HEK293T (cell line): ENCODE results near the gene PLA2G4A.

Experiments
- CTCF ChIA-PET: fragments of 350-600 bp; formaldehyde crosslinking; extraction: SDS; loops from one replicate; lab custom pipeline; 2021; ENCODE audit warnings: antibody characterized with exemption, inconsistent platforms; lab: Yijun Ruan, JAX
- POLR2A ChIA-PET: fragments of 350-600 bp; formaldehyde crosslinking; extraction: SDS; loops from one replicate; lab custom pipeline; 2020; ENCODE audit warnings: antibody characterized with exemption, inconsistent platforms; lab: Yijun Ruan, JAX
- DNase-seq: peaks from one replicate; pipeline ENCODE4 v3.0.0; 2012; ENCODE audit warnings: mixed read lengths; ENCODE audit errors: extremely low spot score
- ARNT ChIP-seq: fragments of 450-650 bp; IDR thresholded peaks from 2 replicates; pipeline ENCODE4 v1.6.1; 2017; ENCODE audit warnings: mild to moderate bottlenecking
- BHLHE40 ChIP-seq: fragments of 450-650 bp; IDR thresholded peaks from 2 replicates; pipeline ENCODE4 v1.6.1; 2016; ENCODE audit warnings: mild to moderate bottlenecking, moderate library complexity, borderline replicate concordance
- CTBP1 ChIP-seq: fragments of 450-650 bp; IDR thresholded peaks from 2 replicates; pipeline ENCODE4 v1.6.1; 2016; ENCODE audit warnings: borderline replicate concordance
- ELF4 ChIP-seq: fragments of 450-650 bp; IDR thresholded peaks from 2 replicates; pipeline ENCODE4 v1.6.1; 2017; ENCODE audit warnings: antibody characterized with exemption
- FOXA1 ChIP-seq: fragments of 450-650 bp; IDR thresholded peaks from 2 replicates; pipeline ENCODE4 v1.6.1; 2016; ENCODE audit warnings: mild to moderate bottlenecking
- FOXK2 ChIP-seq: fragments of 450-650 bp; IDR thresholded peaks from 2 replicates; pipeline ENCODE4 v1.6.1; 2016; ENCODE audit warnings: mild to moderate bottlenecking
- FOXM1 ChIP-seq: fragments of 450-650 bp; IDR thresholded peaks from 2 replicates; pipeline ENCODE4 v1.6.1; 2017; ENCODE audit warnings: mild to moderate bottlenecking, borderline replicate concordance
- HDGF ChIP-seq: fragments of 450-650 bp; IDR thresholded peaks from 2 replicates; pipeline ENCODE4 v1.6.1; 2017; ENCODE audit warnings: antibody characterized with exemption, borderline replicate concordance
- L3MBTL2 ChIP-seq: fragments of 450-650 bp; conservative IDR thresholded peaks from 2 replicates; pipeline ENCODE4 v1.6.1; 2016; ENCODE audit warnings: mild to moderate bottlenecking
- LEF1 ChIP-seq: fragments of 450-650 bp; IDR thresholded peaks from 2 replicates; pipeline ENCODE4 v1.6.1; 2017; ENCODE audit warnings: mild to moderate bottlenecking, borderline replicate concordance
- NFRKB ChIP-seq: fragments of 450-650 bp; IDR thresholded peaks from 2 replicates; pipeline ENCODE4 v1.6.1; 2016; ENCODE audit warnings: mild to moderate bottlenecking, moderate library complexity
- SP1 ChIP-seq: fragments of 450-650 bp; IDR thresholded peaks from 2 replicates; pipeline ENCODE4 v1.6.1; 2017
- SUZ12 ChIP-seq: fragments of 450-650 bp; IDR thresholded peaks from 2 replicates; pipeline ENCODE4 v1.6.1; 2016; ENCODE audit warnings: mild to moderate bottlenecking
- TARDBP ChIP-seq: fragments of 450-650 bp; IDR thresholded peaks from 2 replicates; pipeline ENCODE4 v1.6.1; 2016
- ZNF384 ChIP-seq: fragments of 450-650 bp; IDR thresholded peaks from 2 replicates; pipeline ENCODE4 v1.6.1; 2016
- TF ChIP-seq, protein P1 (sequence below): fragments of 450-650 bp; IDR thresholded peaks from 2 replicates; pipeline ENCODE4 v1.6.1; 2016

The PLA2G4A gene

DNA sequence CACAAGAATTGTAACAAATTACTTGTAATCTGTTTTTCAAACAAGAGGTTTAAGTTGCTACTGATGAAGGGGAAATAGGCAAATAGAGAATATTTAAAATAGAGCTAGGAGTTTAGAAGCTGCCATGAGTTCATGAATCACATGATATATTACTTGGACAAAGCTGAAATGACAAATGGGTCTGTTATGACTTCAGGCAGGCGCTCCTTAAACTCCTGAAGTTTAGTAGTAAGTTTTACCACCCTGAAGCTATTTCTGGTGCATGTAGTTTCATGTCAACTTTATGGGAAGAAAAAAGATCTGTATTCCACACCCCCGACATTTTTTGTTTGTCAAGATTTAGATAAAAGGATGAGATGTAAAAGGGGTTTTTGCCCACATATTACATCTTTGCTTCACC lies 58.5 kb downstream of the PLA2G4A start:
- TF ChIP-seq CTBP1 = no peak
- TF ChIP-seq, protein P1, sequence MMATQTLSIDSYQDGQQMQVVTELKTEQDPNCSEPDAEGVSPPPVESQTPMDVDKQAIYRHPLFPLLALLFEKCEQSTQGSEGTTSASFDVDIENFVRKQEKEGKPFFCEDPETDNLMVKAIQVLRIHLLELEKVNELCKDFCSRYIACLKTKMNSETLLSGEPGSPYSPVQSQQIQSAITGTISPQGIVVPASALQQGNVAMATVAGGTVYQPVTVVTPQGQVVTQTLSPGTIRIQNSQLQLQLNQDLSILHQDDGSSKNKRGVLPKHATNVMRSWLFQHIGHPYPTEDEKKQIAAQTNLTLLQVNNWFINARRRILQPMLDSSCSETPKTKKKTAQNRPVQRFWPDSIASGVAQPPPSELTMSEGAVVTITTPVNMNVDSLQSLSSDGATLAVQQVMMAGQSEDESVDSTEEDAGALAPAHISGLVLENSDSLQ = no peak
- no peak for TF ChIP-seq ELF4
- ChIA-PET CTCF (no interaction called here), POLR2A (no interaction called here)
- DNase-seq = no peak

DNA sequence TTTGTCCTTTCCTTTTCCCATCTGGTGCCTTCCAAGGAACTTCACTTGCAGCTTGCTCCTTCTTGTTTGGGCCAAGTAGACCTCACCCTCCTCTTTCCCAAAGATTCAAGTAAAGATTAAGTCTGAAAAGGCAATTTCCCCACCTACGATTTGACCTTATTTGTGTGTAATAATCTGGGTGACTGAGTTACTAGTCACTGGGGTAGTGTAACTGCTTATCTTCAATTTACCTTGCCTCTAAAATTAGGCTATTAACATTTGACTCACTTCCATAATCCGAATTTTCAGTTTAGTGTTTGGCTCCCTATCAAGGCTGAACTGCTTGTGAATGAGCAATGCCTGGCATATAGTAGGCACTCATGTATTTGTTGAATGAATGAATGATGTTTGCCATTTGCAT lies 59.6 kb downstream of the PLA2G4A start:
- no peak for DNase-seq
- TF ChIP-seq ARNT = no peak
- no peak for TF ChIP-seq L3MBTL2
- TF ChIP-seq, protein P1 = no peak
- no peak for TF ChIP-seq BHLHE40
- no peak for TF ChIP-seq FOXM1
- TF ChIP-seq TARDBP = no peak
- TF ChIP-seq HDGF = no peak
- no peak for TF ChIP-seq ELF4
- TF ChIP-seq FOXA1 = no peak
- TF ChIP-seq ZNF384 = no peak
- no peak for TF ChIP-seq CTBP1
- no peak for TF ChIP-seq SUZ12
- ChIA-PET CTCF (no interaction called here), POLR2A (no interaction called here)

DNA sequence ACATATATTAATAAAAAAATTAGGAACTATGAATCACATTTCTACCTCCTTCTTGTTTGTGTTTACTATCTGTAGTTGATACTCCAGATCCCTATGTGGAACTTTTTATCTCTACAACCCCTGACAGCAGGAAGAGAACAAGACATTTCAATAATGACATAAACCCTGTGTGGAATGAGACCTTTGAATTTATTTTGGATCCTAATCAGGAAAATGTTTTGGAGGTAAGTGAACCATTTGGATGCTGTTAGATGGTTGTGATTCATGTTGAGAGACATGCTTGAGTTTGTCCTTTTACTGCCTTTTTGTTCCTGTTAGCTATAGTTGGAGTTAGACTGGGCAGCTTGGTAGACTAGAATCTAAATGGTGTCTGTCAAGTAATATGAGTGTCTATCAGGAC lies 64.2 kb downstream of the PLA2G4A start:
- no peak for TF ChIP-seq L3MBTL2
- no peak for TF ChIP-seq FOXA1
- TF ChIP-seq ARNT = no peak
- no peak for TF ChIP-seq SP1
- TF ChIP-seq FOXK2 = no peak
- no peak for TF ChIP-seq ELF4
- no peak for TF ChIP-seq SUZ12
- TF ChIP-seq CTBP1 = no peak
- no peak for TF ChIP-seq FOXM1
- ChIA-PET POLR2A (no interaction called here), CTCF (no interaction called here)
- no peak for DNase-seq

DNA sequence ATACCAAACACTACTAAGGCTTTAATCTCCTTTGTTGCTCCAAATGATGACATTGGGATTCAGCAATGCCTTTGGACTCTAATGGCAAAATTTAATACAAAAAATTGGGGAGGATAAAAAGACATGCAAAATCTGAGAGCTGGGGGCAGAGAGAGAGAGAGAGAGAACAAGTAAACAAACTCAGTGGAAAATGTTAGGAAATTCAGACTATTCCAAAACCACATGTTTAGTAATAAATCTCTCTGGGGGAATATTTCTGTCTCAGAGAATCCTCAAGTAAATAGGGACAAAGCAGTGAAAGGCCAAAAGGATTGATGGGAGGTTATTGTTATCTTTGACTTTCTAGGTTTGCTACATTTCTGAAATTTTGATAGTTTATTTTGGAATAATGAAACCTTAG lies 65.7 kb downstream of the PLA2G4A start:
- DNase-seq = no peak
- ChIA-PET POLR2A (no interaction called here), CTCF (no interaction called here)
- TF ChIP-seq SP1 (no peak), TARDBP (no peak), LEF1 (no peak)
- TF ChIP-seq, protein P1 = no peak

DNA sequence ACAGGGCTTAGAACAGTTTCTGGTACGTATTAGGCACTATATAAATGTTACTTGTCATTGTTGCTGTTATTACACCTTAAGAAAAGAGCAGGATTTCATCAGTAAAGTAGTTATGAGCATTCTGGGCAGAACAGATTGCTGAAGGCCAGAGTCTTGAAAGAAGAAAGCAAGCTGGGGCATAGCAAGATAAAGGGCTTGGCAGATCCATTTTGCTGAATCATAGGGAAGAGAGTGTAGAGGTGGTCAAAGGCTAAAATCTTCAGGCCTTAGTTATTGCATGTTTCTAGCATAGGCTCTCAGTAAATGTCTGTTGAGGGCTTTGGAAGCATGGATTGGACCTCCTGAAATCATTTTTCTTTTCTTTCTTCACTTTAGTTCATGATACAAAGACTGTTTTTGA lies 67.5 kb downstream of the PLA2G4A start:
- ChIA-PET CTCF (no interaction called here), POLR2A (no interaction called here)
- DNase-seq = no peak
- TF ChIP-seq ZNF384 (no peak), NFRKB (no peak), SUZ12 (no peak), CTBP1 (no peak), TARDBP (no peak), FOXA1 (no peak)

DNA sequence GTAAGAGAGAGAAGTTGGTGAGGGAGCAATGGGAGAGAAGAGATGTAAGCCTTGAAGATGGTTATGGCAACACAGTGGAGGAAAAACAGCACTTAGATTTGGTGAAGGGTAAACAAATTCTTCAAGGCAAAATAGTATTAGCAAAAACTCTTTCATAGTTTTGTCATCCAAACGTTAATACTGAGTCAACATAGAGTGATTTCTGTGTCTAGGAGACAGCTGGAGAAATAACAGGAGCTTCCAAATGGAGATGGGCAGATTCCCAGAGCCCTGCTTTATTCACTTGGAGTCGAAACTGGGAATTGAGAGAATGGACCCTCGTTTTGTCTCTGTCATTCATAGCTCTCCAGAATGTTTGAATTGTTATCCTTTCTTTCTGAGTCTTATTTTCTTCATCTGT lies 68.3 kb downstream of the PLA2G4A start:
- no peak for DNase-seq
- ChIA-PET CTCF (no interaction called here), POLR2A (no interaction called here)
- TF ChIP-seq SP1 = no peak
- TF ChIP-seq, protein P1 = no peak
- no peak for TF ChIP-seq LEF1
- TF ChIP-seq SUZ12 = no peak
- TF ChIP-seq HDGF = no peak
- TF ChIP-seq FOXM1 = no peak
- no peak for TF ChIP-seq ARNT
- TF ChIP-seq FOXA1 = no peak
- no peak for TF ChIP-seq FOXK2
- TF ChIP-seq L3MBTL2 = no peak
- no peak for TF ChIP-seq CTBP1
- no peak for TF ChIP-seq ELF4
- TF ChIP-seq NFRKB = no peak

DNA sequence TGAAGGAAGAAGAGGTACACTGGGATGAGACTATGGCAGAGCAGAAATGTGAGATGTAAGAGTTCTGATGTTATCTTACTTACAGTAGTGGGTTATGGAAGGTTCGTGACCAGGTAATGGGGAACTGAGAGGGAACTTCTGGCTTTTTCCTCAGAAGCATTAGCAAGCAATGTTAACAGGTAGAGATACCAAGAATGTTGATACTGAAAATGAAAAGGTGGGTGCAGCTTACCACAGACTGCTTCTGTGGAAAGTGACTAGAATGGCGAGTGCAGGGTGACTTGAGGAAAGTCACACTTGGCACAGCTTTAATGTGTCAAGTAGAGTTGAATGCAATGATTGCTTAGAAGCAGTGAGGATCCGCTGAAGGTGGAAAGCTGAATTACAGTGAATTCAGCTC lies 70.8 kb downstream of the PLA2G4A start:
- no peak for DNase-seq
- POLR2A ChIA-PET = no interaction called here
- TF ChIP-seq ZNF384 (no peak), LEF1 (no peak), CTBP1 (no peak)
- CTCF ChIA-PET = no interaction called here
